ENCODE measurements around the gene CCIN.

CCIN gene

GRCh38 chr9:36136272-36136893, 32.8 kb upstream of the CCIN start, which contains the start of gene GLIPR2:
TSS of gene GLIPR2 (plus strand) at chr9:36136733. CDS start at chr9:36136779, 46 bp downstream.
- no peak for DNase-seq (ENCODE audit: low spot score)
- TF ChIP-seq CTCF (IDR thresholded peaks at IDR 0.05; ENCODE audit: poor library complexity, severe bottlenecking): peak; percentile 22
- H3K27ac ChIP-seq (ENCODE audit: poor library complexity, severe bottlenecking): no peak within 1 kb of the TSS
- no peaks in the 10 kb centered on the region for H3K27me3 ChIP-seq (ENCODE audit: insufficient read depth, poor library complexity, severe bottlenecking)
- peak within 1 kb of the TSS; percentile 45 for H3K4me3 ChIP-seq (ENCODE audit: severe bottlenecking)
- peaks cover 5% of the 10 kb centered on the region for H3K4me1 ChIP-seq (ENCODE audit: insufficient read depth, poor library complexity, severe bottlenecking)
- peak; percentile 87 for ATAC-seq (ENCODE audit: low read depth)
- no peaks in the 10 kb centered on the region for H3K9me3 ChIP-seq (ENCODE audit: severe bottlenecking)
- H3K36me3 ChIP-seq (ENCODE audit: low read depth): no peaks in the 10 kb centered on the region

- no peak for TF ChIP-seq CTCF (IDR thresholded peaks at IDR 0.05; ENCODE audit: poor library complexity, severe bottlenecking)
- Histone ChIP-seq H3K36me3 (ENCODE audit: low read depth) (no peaks in the 10 kb centered on the region), H3K27me3 (ENCODE audit: insufficient read depth, poor library complexity, severe bottlenecking) (no peaks in the 10 kb centered on the region), H3K4me3 (ENCODE audit: severe bottlenecking) (peak overlapping the region; percentile 45), H3K9me3 (ENCODE audit: severe bottlenecking) (no peaks in the 10 kb centered on the region), H3K4me1 (ENCODE audit: insufficient read depth, poor library complexity, severe bottlenecking) (peaks cover 5% of the 10 kb centered on the region), H3K27ac (ENCODE audit: poor library complexity, severe bottlenecking) (no peak overlapping the region)
- no peak for DNase-seq (ENCODE audit: low spot score)
- peak; percentile 34; the same call in 2 of the 3 replicates for ATAC-seq (ENCODE audit: low read depth)
Measured at GRCh38 chr9:36136894-36137391, 32.2 kb upstream of the CCIN start.

GRCh38 chr9:36137392-36138004, 31.7 kb upstream of the CCIN start:
- peak overlapping the region; percentile 45 for H3K4me3 ChIP-seq (ENCODE audit: severe bottlenecking)
- H3K27me3 ChIP-seq (ENCODE audit: insufficient read depth, poor library complexity, severe bottlenecking): no peaks in the 10 kb centered on the region
- no peak overlapping the region for H3K27ac ChIP-seq (ENCODE audit: poor library complexity, severe bottlenecking)
- H3K4me1 ChIP-seq (ENCODE audit: insufficient read depth, poor library complexity, severe bottlenecking): no peaks in the 10 kb centered on the region
- DNase-seq (ENCODE audit: low spot score) (no peak), ATAC-seq (ENCODE audit: low read depth) (no peak)
- no peak for TF ChIP-seq CTCF (IDR thresholded peaks at IDR 0.05; ENCODE audit: poor library complexity, severe bottlenecking)
- H3K36me3 ChIP-seq (ENCODE audit: low read depth): no peaks in the 10 kb centered on the region
- H3K9me3 ChIP-seq (ENCODE audit: severe bottlenecking): no peaks in the 10 kb centered on the region

GRCh38 chr9:36138496-36138895, 30.7 kb upstream of the CCIN start:
- no peaks in the 10 kb centered on the region for H3K9me3 ChIP-seq (ENCODE audit: severe bottlenecking)
- no peaks in the 10 kb centered on the region for H3K4me1 ChIP-seq (ENCODE audit: insufficient read depth, poor library complexity, severe bottlenecking)
- no peak overlapping the region for H3K27ac ChIP-seq (ENCODE audit: poor library complexity, severe bottlenecking)
- TF ChIP-seq CTCF (IDR thresholded peaks at IDR 0.05; ENCODE audit: poor library complexity, severe bottlenecking): no peak
- no peaks in the 10 kb centered on the region for H3K36me3 ChIP-seq (ENCODE audit: low read depth)
- no peaks in the 10 kb centered on the region for H3K27me3 ChIP-seq (ENCODE audit: insufficient read depth, poor library complexity, severe bottlenecking)
- ATAC-seq (ENCODE audit: low read depth) (no peak), DNase-seq (ENCODE audit: low spot score) (no peak)
- H3K4me3 ChIP-seq (ENCODE audit: severe bottlenecking): no peak overlapping the region

- no peak for TF ChIP-seq CTCF (IDR thresholded peaks at IDR 0.05; ENCODE audit: poor library complexity, severe bottlenecking)
- ATAC-seq (ENCODE audit: low read depth) (no peak), DNase-seq (ENCODE audit: low spot score) (no peak)
- H3K27ac ChIP-seq (ENCODE audit: poor library complexity, severe bottlenecking): no peak overlapping the region
- no peaks in the 10 kb centered on the region for H3K36me3 ChIP-seq (ENCODE audit: low read depth)
- H3K4me3 ChIP-seq (ENCODE audit: severe bottlenecking): no peak overlapping the region
- H3K9me3 ChIP-seq (ENCODE audit: severe bottlenecking): no peaks in the 10 kb centered on the region
- H3K4me1 ChIP-seq (ENCODE audit: insufficient read depth, poor library complexity, severe bottlenecking): no peaks in the 10 kb centered on the region
- no peaks in the 10 kb centered on the region for H3K27me3 ChIP-seq (ENCODE audit: insufficient read depth, poor library complexity, severe bottlenecking)
Measured at GRCh38 chr9:36138901-36139300, 30.3 kb upstream of the CCIN start.

Data from RWPE2 (cell line).